Umbilical cord (tissue), 2 donors: ENCODE data around the gene IL5. TPM values are rescaled to one million over a fixed set of nuclear protein-coding genes. Genes with fewer than 3 reads are reported as not detected.
A peak's percentile ranks its signal among the peaks of the same experiment; 100 is the strongest.

Source experiments
- DNase-seq: peaks from one replicate; pipeline ENCODE4 v3.0.0-alpha.2; 2015; ENCODE audit warnings: low spot score
- total RNA-seq: library from RNA; depleted of rRNA; stranded (reverse); fragments of >200 nt; gene quantifications from one replicate; pipeline ENCODE4 v1.2.3, GENCODE V29; 2014; ENCODE audit warnings: low replicate concordance; ENCODE audit not compliant: insufficient read depth

The IL5 gene
- total RNA-seq, 1 donor from 2014 or later, result 7.7 TPM

DNA sequence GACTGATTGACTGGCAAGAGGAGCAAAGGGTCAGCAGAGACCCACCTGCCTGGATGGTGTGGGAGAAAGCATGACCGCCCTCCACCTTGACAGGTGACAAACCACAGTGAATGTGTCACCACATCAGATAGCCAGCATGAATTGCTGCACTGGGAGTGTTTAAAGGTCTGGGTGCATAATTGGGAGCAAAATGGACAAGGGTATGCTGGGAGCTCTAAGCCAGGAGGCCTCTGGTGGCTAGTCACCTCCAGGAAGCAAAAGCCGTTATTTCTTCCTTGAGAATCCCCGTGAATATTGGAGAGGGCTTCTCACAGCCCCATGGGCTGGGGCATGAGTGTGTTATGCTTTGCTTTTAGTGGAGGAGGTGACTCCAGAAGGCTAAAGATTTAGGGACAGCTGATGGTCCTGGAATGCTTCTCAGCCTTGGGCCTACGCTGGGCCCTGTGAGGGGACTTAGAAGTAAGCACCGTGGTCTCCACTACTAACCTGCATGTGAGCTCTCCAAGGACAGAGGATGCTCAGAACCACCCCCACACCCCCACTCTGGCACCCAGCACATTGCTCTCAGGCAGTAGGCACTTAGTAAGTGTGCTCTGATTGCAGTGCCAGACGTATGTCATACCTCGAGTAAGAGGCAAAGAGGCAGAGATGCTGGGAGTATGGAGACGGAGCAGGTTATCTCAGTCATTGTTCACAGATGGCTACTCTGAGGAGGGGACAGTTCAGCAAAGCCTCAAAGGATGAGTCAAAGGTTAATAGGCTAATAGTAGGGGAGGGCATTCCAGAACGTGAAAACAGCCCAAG lies 43.7 kb downstream of the IL5 start:
- DNase-seq, result no peak

GRCh38 chr5:132498686-132499271 lies 44.5 kb downstream of the IL5 start:
- no peak for DNase-seq

GRCh38 chr5:132498152-132498551 lies 45.2 kb downstream of the IL5 start:
- DNase-seq, result no peak

GRCh38 chr5:132497488-132497997 lies 45.8 kb downstream of the IL5 start:
- peak; percentile 88 for DNase-seq

DNA sequence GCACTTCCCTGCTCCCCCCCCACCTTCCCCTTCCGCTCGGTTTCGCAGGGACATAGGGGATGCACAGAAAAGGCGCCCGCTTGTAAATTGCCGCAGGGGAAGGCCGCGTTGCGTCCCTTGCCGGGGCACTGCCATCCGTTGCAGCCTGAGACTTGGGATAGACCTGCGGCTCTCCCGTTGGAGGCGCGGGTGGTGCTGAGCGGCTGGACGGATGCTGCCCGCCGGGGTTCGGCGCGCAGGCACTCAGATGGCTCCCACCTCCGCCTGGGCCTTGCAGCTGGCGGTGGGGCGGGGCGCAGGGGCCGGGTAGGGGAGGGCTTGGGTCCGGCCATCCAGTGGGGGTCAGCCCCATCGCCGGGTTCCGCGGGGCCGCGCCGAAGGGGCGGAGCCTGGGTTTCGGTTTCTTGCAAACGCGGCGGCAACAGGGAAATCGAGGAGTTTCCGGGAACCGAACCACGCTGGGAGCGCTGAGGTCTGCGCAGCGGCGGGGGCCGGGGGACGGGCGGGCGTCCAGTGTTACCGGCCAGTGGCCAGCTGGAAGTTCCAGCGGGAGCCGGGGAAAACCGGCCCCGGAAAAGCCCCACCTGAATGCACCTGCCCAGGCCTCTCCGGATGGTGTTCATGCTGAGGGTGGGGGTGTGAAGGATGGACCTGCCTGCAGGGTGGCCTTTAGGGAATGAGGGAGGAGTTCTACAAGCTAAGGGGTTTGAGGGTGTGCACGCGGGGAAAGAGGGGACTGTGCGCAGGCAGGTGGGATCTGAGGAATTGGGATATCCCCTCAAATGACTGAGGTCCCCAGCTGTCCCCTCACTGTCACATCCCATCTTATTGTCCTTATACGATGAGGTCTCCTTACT lies 46.5 kb downstream of the IL5 start:
- DNase-seq, result peak; percentile 89

DNA sequence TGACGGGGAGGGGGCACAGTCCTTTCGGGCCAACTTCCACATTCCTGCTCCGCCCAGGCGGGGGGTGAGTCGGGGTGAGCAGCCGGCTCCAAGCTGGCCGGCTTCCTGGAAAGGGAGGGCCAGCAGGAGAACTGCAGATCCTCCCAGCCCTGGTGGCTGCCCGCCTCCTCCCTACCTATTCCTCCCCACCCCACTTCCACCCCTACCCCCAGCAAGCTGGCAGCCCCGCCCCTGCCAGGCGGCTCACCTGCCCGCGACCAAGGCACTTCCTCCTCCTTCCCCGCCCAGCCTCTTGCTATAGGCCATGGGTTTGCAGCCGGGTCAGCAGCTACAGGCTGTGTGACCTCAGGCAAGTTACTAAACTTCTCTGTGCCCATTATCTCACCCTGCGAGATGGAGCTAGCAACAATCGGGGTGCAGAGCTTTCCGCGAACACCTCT lies 47.1 kb downstream of the IL5 start:
- peak; percentile 94 for DNase-seq

DNA sequence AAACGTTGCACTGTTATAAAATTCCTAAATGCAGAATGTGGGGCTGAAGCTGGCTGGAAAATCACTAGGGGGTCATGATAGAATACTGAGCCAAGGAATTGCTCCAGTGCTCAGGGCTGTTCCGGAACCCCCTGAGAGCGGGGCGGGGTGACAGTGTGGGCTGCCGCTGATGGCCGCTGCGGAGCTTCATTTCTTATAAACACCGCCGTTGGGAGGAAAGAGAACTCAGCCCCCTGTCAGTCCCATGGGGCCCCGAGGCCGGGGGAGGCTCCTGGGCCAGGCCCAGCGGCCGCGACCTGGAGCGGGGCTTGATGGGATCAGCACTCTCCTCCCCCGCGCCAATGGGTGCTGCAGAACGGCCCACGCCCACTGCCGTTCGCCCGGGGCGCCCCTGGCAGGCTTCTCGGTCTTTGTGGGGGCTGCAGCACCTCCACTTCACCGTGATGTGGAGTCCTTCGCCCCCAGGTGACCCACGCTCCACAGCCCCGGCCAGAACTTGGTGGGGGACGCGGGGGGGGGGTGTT lies 47.6 kb downstream of the IL5 start:
- DNase-seq, result peak; percentile 90

DNA sequence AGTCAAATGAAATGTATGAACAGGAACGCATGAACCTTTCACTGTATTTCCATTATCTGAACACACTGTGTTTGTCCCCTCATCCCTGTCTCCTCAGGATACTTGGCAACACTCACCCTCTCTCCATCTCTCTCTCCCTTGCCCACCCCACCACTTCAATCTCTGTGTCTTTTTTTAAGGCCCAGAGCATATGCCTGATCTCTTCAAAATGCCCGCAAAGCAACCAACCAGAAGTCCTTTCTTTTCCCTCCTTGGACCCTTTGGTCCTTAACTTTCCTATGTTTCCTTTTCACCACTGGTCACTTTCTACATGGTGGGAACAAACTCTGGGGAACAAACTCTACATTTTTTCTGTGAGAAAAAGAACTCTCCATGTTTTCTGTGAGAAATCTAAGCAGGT lies 49.5 kb downstream of the IL5 start:
- DNase-seq, result no peak

DNA sequence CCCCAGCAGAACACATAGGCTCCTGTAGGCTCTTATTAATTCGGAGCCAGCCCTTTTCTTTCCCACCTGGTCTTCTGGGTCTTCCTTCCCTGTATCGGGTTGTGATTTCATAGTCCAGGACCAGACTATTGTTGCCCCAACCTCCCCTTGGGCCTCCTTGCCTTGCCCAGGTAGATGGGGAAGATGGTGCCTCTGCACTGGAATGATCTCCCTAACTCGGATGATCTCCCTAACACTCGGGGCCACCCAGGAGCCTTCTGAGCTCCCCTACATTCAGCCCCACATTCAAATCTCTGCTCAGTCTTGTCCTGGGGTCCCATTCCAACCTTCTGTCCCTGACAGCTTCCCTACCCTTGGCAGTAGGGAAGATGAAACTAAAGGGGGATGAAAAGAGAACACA lies 50.1 kb downstream of the IL5 start:
- DNase-seq, result no peak

- no peak for DNase-seq
Measured at GRCh38 chr5:132492386-132493125, 50.8 kb downstream of the IL5 start.

Other genes starting within 250 kb of the IL5 start
- gene SLC22A4, start 249.1 kb downstream of the IL5 start, total RNA-seq, result 4.6 TPM
- gene SLC22A5, start 173.8 kb downstream of the IL5 start, total RNA-seq, result 6.0 TPM
- 13.7 TPM for gene IRF1, start 52.7 kb downstream of the IL5 start, total RNA-seq
- 35.9 TPM for gene RAD50, start 13.5 kb upstream of the IL5 start, total RNA-seq
- not detected for gene IL13, start 114.7 kb upstream of the IL5 start, total RNA-seq
- not detected for gene IL4, start 130.5 kb upstream of the IL5 start, total RNA-seq
- gene KIF3A, start 194.0 kb upstream of the IL5 start, total RNA-seq, result 7.2 TPM
- 0.72 TPM for gene CCNI2, start 203.9 kb upstream of the IL5 start, total RNA-seq
- gene SEPTIN8, start 233.7 kb upstream of the IL5 start, total RNA-seq, result 41.2 TPM